ENCODE measurements around the gene XCR1. TPM values are rescaled to one million over a fixed set of nuclear protein-coding genes. Genes with fewer than 3 reads are reported as not detected.

Gene XCR1
- total and polyA plus RNA-seq, 2 donors (not counting 3 experiments of a cell fraction or from before 2014, with no cell fraction given), result not detected

GRCh38 chr3:45968149-45968548 lies 59.1 kb downstream of the XCR1 start:
- TF ChIP-seq JUN (IDR thresholded peaks at IDR 0.05; ENCODE audit: borderline replicate concordance, insufficient read depth, insufficient read length, low read depth) (no peak), CTCF (IDR thresholded peaks at IDR 0.05; ENCODE audit: extremely low read depth in 1 of 2, insufficient read depth in 1 of 2, low read depth in 1 of 2, low read length in 2 of 2) (no peak), POLR2A (IDR thresholded peaks at IDR 0.05; ENCODE audit: low read depth, low read length) (no peak), GATA2 (IDR thresholded peaks at IDR 0.05; ENCODE audit: insufficient read depth, insufficient read length, low read depth, low read length) (no peak), POLR2AphosphoS5 (IDR thresholded peaks at IDR 0.05; ENCODE audit: insufficient read depth, low read depth, low read length) (no peak), MYC (IDR thresholded peaks at IDR 0.05; ENCODE audit: low read depth, low read length) (no peak), EZH2 (IDR thresholded peaks at IDR 0.05; ENCODE audit: borderline replicate concordance, low read depth, low read length, severe bottlenecking) (no peak), MAX (IDR thresholded peaks at IDR 0.05; ENCODE audit: insufficient read depth, insufficient read length) (no peak), FOS (IDR thresholded peaks at IDR 0.05; ENCODE audit: borderline replicate concordance, insufficient read depth, low read length) (no peak)
- intact Hi-C loops (cut with micrococcal nuclease), result no loop called here
- H3K4me3 ChIP-seq (replicated peaks in 1 of 3; ENCODE audit: insufficient read depth in 1 of 3, low read depth in 1 of 3, low read length in 3 of 3), result no peak overlapping the region
- TSS peak; percentile 41 for BruUV-seq (replicated peaks)
- H3K27me3 ChIP-seq (ENCODE audit: control insufficient read depth in 2 of 2, insufficient read depth in 2 of 2, low read length in 2 of 2), result no peaks in the 10 kb centered on the region
- H3K27ac ChIP-seq (ENCODE audit: insufficient read depth, low read depth, low read length), result no peak overlapping the region
- no peaks in the 10 kb centered on the region for H4K20me1 ChIP-seq (replicated peaks; ENCODE audit: control insufficient read depth, extremely low read depth, insufficient read depth, low read length)
- no peak for FAIRE-seq
- H3K9me3 ChIP-seq (replicated peaks; ENCODE audit: control insufficient read depth, insufficient read depth, low read length), result no peaks in the 10 kb centered on the region
- peaks cover 6 to 53% of the 10 kb centered on the region in 2 experiments for H3K36me3 ChIP-seq (ENCODE audit: control insufficient read depth in 2 of 2, extremely low read depth in 1 of 2, insufficient read depth in 2 of 2, low read length in 2 of 2)
- no peak overlapping the region for H3K4me2 ChIP-seq (ENCODE audit: insufficient read depth, low read length)
- no peak for DNase-seq (ENCODE audit: low read depth, low spot score)
- H2AFZ ChIP-seq (ENCODE audit: low read depth, low read length), result no peak overlapping the region
- no peak overlapping the region for H3K9ac ChIP-seq (replicated peaks; ENCODE audit: extremely low read depth, insufficient read depth, low read length)
- CTCF ChIA-PET, result interaction anchor here (1.0 to 3.5 kb wide), 5 partner anchors 21 to 120 kb away, joined by 3 to 16 read pairs (median 4); no protein-coding TSS in a partner anchor
- H3K79me2 ChIP-seq (ENCODE audit: control insufficient read depth, insufficient read depth, low read length), result no peaks in the 10 kb centered on the region
- dilution Hi-C loops (cut with MboI; ENCODE audit: extremely low pct_ligation_motif_present, low sequenced_read_pairs), result no loop called here
- no peaks in the 10 kb centered on the region for H3K9me1 ChIP-seq (replicated peaks; ENCODE audit: control insufficient read depth, extremely low read depth, insufficient read depth, low read length)
- H3K4me1 ChIP-seq (ENCODE audit: control insufficient read depth, extremely low read depth, insufficient read depth, low read length), result no peaks in the 10 kb centered on the region
- POLR2A ChIA-PET, result interaction anchor here (0.5 kb wide), 1 partner anchor 422 kb away, joined by 3 read pairs; no protein-coding TSS in a partner anchor
